ENCODE measurements around the gene AMDHD1.

AMDHD1 gene

GRCh38 chr12:95990136-95990535, 47.0 kb downstream of the AMDHD1 start:
- DNase-seq (no peak), ATAC-seq (replicated peaks) (no peak)
- H3K27ac Mint-ChIP-seq: no peak overlapping the region
- H3K9me3 Mint-ChIP-seq: no peaks in the 10 kb centered on the region
- peaks cover 0 to 10% of the 10 kb centered on the region in 2 donors for H3K27me3 Mint-ChIP-seq
- H3K4me3 Mint-ChIP-seq: no peak overlapping the region
- H3K36me3 Mint-ChIP-seq (ENCODE audit: insufficient read depth): peaks cover 3% of the 10 kb centered on the region
- no peaks in the 10 kb centered on the region for H3K4me1 Mint-ChIP-seq (ENCODE audit: low read depth in 2 of 2)

GRCh38 chr12:95993907-95994306, 50.8 kb downstream of the AMDHD1 start:
- DNase-seq (no peak), ATAC-seq (replicated peaks) (no peak)
- Mint-ChIP-seq H3K27me3 (peaks cover 0 to 4% of the 10 kb centered on the region in 2 donors), H3K36me3 (ENCODE audit: insufficient read depth) (peaks cover 3% of the 10 kb centered on the region), H3K4me1 (ENCODE audit: low read depth in 2 of 2) (peaks cover 6% of the 10 kb centered on the region in 2 donors), H3K9me3 (no peaks in the 10 kb centered on the region), H3K4me3 (no peak overlapping the region), H3K27ac (no peak overlapping the region)

GRCh38 chr12:95994476-95994875, 51.3 kb downstream of the AMDHD1 start:
- H3K27ac Mint-ChIP-seq: no peak overlapping the region
- no peak for DNase-seq
- H3K9me3 Mint-ChIP-seq: no peaks in the 10 kb centered on the region
- H3K27me3 Mint-ChIP-seq: no peaks in the 10 kb centered on the region
- no peak overlapping the region for H3K4me3 Mint-ChIP-seq
- no peak for ATAC-seq (replicated peaks)
- peaks cover 6 to 8% of the 10 kb centered on the region in 2 donors for H3K4me1 Mint-ChIP-seq (ENCODE audit: low read depth in 2 of 2)
- H3K36me3 Mint-ChIP-seq (ENCODE audit: insufficient read depth): peaks cover 3% of the 10 kb centered on the region

GRCh38 chr12:95995238-95996031, 52.3 kb downstream of the AMDHD1 start:
- ATAC-seq (replicated peaks) (no peak), DNase-seq (no peak)
- no peaks in the 10 kb centered on the region for H3K9me3 Mint-ChIP-seq
- no peak overlapping the region for H3K27ac Mint-ChIP-seq
- no peaks in the 10 kb centered on the region for H3K27me3 Mint-ChIP-seq
- peaks cover 6 to 8% of the 10 kb centered on the region in 2 donors for H3K4me1 Mint-ChIP-seq (ENCODE audit: low read depth in 2 of 2)
- no peak overlapping the region for H3K4me3 Mint-ChIP-seq
- H3K36me3 Mint-ChIP-seq (ENCODE audit: insufficient read depth): peaks cover 8% of the 10 kb centered on the region

GRCh38 chr12:95996034-95996658, 53.0 kb downstream of the AMDHD1 start, which contains the start of gene HAL:
Gene HAL (minus strand): TSS chr12:95996344. CDS start chr12:95995910, 434 bp downstream.
- Mint-ChIP-seq H3K9me3 (no peaks in the 10 kb centered on the region), H3K4me1 (ENCODE audit: low read depth in 2 of 2) (peaks cover 6 to 8% of the 10 kb centered on the region in 2 donors), H3K36me3 (ENCODE audit: insufficient read depth) (peaks cover 13% of the 10 kb centered on the region), H3K27ac (peak within 1 kb of the TSS in 1 of 2 donors; percentile 39), H3K4me3 (no peak within 1 kb of the TSS), H3K27me3 (no peaks in the 10 kb centered on the region)
- ATAC-seq (replicated peaks): no peak
- no peak for DNase-seq

GRCh38 chr12:95997276-95997675, 54.1 kb downstream of the AMDHD1 start:
- H3K4me3 Mint-ChIP-seq: no peak overlapping the region
- no peak for ATAC-seq (replicated peaks)
- no peak for DNase-seq
- no peaks in the 10 kb centered on the region for H3K27me3 Mint-ChIP-seq
- H3K9me3 Mint-ChIP-seq: no peaks in the 10 kb centered on the region
- H3K4me1 Mint-ChIP-seq (ENCODE audit: low read depth in 2 of 2): peaks cover 6 to 8% of the 10 kb centered on the region in 2 donors
- H3K36me3 Mint-ChIP-seq (ENCODE audit: insufficient read depth): peaks cover 22% of the 10 kb centered on the region
- peak overlapping the region in 1 of 2 donors; percentile 39 for H3K27ac Mint-ChIP-seq

GRCh38 chr12:95997911-95998510, 54.9 kb downstream of the AMDHD1 start:
- Mint-ChIP-seq H3K4me3 (no peak overlapping the region), H3K36me3 (ENCODE audit: insufficient read depth) (peaks cover 30% of the 10 kb centered on the region), H3K9me3 (no peaks in the 10 kb centered on the region), H3K27me3 (no peaks in the 10 kb centered on the region), H3K4me1 (ENCODE audit: low read depth in 2 of 2) (peaks cover 6 to 8% of the 10 kb centered on the region in 2 donors), H3K27ac (no peak overlapping the region)
- no peak for DNase-seq
- no peak for ATAC-seq (replicated peaks)

- ATAC-seq (replicated peaks): peak; percentile 99
- DNase-seq: peak; percentile 35 to 48 (median 41)
- peaks cover 6 to 8% of the 10 kb centered on the region in 2 donors for H3K4me1 Mint-ChIP-seq (ENCODE audit: low read depth in 2 of 2)
- no peaks in the 10 kb centered on the region for H3K9me3 Mint-ChIP-seq
- peak overlapping the region; percentile 5 for H3K27ac Mint-ChIP-seq
- no peaks in the 10 kb centered on the region for H3K27me3 Mint-ChIP-seq
- peaks cover 32% of the 10 kb centered on the region for H3K36me3 Mint-ChIP-seq (ENCODE audit: insufficient read depth)
- no peak overlapping the region for H3K4me3 Mint-ChIP-seq
Observed at GRCh38 chr12:95998611-95999286, 55.6 kb downstream of the AMDHD1 start.

- Mint-ChIP-seq H3K4me3 (no peak overlapping the region), H3K9me3 (no peaks in the 10 kb centered on the region), H3K27me3 (no peaks in the 10 kb centered on the region), H3K27ac (peak overlapping the region; percentile 5 to 59), H3K4me1 (ENCODE audit: low read depth in 2 of 2) (peaks cover 6 to 8% of the 10 kb centered on the region in 2 donors), H3K36me3 (ENCODE audit: insufficient read depth) (peaks cover 33% of the 10 kb centered on the region)
- no peak for DNase-seq
- ATAC-seq (replicated peaks): no peak
Observed at GRCh38 chr12:95999484-95999883, 56.4 kb downstream of the AMDHD1 start.

- H3K27ac Mint-ChIP-seq: no peak overlapping the region
- peaks cover 47% of the 10 kb centered on the region for H3K36me3 Mint-ChIP-seq (ENCODE audit: insufficient read depth)
- DNase-seq (no peak), ATAC-seq (replicated peaks) (no peak)
- H3K9me3 Mint-ChIP-seq: no peaks in the 10 kb centered on the region
- H3K4me3 Mint-ChIP-seq: no peak overlapping the region
- H3K27me3 Mint-ChIP-seq: no peaks in the 10 kb centered on the region
- peaks cover 6 to 8% of the 10 kb centered on the region in 2 donors for H3K4me1 Mint-ChIP-seq (ENCODE audit: low read depth in 2 of 2)
Observed at GRCh38 chr12:96000858-96001257, 57.7 kb downstream of the AMDHD1 start.

GRCh38 chr12:96006727-96007126, 63.6 kb downstream of the AMDHD1 start:
- no peak for ATAC-seq (replicated peaks)
- H3K27me3 Mint-ChIP-seq: no peaks in the 10 kb centered on the region
- H3K9me3 Mint-ChIP-seq: no peaks in the 10 kb centered on the region
- H3K27ac Mint-ChIP-seq: no peak overlapping the region
- peaks cover 51% of the 10 kb centered on the region for H3K36me3 Mint-ChIP-seq (ENCODE audit: insufficient read depth)
- no peak for DNase-seq
- no peaks in the 10 kb centered on the region for H3K4me1 Mint-ChIP-seq (ENCODE audit: low read depth in 2 of 2)
- no peak overlapping the region for H3K4me3 Mint-ChIP-seq

- Mint-ChIP-seq H3K9me3 (no peaks in the 10 kb centered on the region), H3K36me3 (ENCODE audit: insufficient read depth) (peaks cover 45% of the 10 kb centered on the region), H3K27me3 (no peaks in the 10 kb centered on the region), H3K4me3 (no peak overlapping the region), H3K4me1 (ENCODE audit: low read depth in 2 of 2) (no peaks in the 10 kb centered on the region), H3K27ac (no peak overlapping the region)
- ATAC-seq (replicated peaks) (no peak), DNase-seq (no peak)
Observed at GRCh38 chr12:96007729-96008128, 64.6 kb downstream of the AMDHD1 start.

- H3K4me3 Mint-ChIP-seq: no peak overlapping the region
- H3K27me3 Mint-ChIP-seq: no peaks in the 10 kb centered on the region
- ATAC-seq (replicated peaks): no peak
- H3K36me3 Mint-ChIP-seq (ENCODE audit: insufficient read depth): peaks cover 64% of the 10 kb centered on the region
- H3K4me1 Mint-ChIP-seq (ENCODE audit: low read depth in 2 of 2): no peaks in the 10 kb centered on the region
- H3K9me3 Mint-ChIP-seq: no peaks in the 10 kb centered on the region
- no peak overlapping the region for H3K27ac Mint-ChIP-seq
- DNase-seq: no peak
Observed at GRCh38 chr12:96014943-96015599, 71.9 kb downstream of the AMDHD1 start.

Data from effector memory CD8-positive, alpha-beta T cell (primary cell).